HG03558 (cell line): ENCODE data around the gene PRKRIP1.
"Not testable (repeated sequence)": the region's sequence is repeated elsewhere in the genome, so short reads cannot be mapped to it uniquely, and the experiment has no call there.

Source experiments
- ATAC-seq: cut with Tn5 transposase; IDR thresholded peaks from one replicate; pipeline ENCODE4 v1.9.1; 2021; ENCODE audit warnings: moderate number of reproducible peaks; ENCODE audit not compliant: unreplicated experiment; ENCODE audit errors: extremely low read depth

Gene PRKRIP1

GRCh38 chr7:102400360-102400759 lies 4.2 kb downstream of the PRKRIP1 start:
- no peak for ATAC-seq

- ATAC-seq: no peak
These were observed 7.4 kb downstream of the PRKRIP1 start for GRCh38 chr7:102403563-102403962.

DNA sequence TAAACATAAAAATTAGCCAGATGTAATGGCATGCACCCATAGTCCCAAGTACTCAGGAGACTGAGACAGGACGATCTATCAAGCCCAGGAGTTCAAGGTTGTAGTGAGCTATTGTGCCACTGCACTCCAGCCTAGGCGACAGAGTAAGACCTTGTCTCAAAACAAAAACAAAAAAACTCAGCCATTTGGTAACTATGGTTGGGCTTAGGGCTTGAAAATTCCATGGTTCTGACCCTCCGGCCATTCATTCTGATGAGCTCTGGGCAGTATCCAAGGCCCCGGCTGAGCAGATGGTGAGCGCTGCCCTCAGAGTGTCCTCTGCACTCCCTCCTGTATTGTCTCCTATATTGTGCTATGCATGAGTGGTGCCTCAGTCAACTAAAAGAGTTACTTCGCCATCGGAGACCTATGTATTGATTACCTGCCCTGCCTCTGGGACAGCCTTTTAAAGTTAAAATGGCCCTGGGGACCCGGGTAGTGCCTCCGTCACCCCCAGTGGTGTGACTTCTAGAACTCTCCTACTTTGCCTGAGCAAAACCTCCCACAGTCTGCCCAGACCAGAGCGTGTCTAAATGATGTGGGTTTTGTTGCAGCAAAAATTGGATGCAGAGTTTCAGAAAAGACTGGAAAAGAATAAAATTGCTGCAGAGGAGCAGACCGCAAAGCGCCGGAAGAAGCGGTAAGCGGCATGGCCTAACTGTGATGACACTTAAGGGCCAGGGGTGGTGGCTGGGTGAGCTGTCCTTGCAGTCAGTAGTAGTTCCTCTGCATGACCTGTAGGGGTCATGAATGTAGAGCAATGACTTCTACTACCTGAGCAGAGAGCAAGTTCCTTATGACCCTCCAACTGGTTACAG lies 8.1 kb downstream of the PRKRIP1 start:
- peak; percentile 50 for ATAC-seq

DNA sequence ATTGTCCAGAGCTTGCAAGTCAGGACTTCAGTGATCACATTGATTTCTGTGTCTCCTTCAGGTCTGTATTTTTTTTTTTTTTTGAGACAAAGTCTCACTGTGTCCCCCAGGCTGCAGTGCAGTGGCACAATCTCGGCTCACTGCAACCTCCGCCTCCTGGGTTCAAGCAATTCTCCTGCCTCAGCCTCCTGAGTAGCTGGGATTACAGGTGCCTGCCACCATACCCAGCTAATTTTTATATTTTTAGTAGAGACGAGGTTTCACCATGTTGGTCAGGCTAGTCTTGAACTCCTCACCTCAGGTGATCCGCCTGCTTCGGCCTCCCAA lies 8.7 kb downstream of the PRKRIP1 start:
- ATAC-seq: not testable (repeated sequence)

GRCh38 chr7:102407910-102408309 lies 11.7 kb downstream of the PRKRIP1 start:
- ATAC-seq: no peak

DNA sequence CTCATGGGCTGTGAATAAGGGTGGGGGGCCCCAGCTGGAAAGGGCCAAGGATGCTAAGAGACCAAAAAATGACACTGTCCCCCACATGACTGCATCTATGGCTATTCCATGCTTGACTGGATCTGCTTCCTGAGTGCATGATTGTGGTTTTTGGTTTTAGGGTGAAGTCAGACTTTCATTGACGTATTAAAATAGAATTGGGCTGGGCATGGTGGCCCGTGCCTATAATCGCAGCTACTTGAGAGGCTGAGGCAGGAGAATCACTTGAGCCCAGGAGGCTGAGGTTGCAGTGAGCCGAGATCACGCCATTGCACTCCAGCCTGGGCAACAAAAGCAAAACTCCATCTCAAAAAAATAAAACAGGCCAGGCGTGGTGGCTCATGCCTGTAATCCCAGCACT lies 12.4 kb downstream of the PRKRIP1 start:
- not testable (repeated sequence) for ATAC-seq

GRCh38 chr7:102409340-102409739 lies 13.2 kb downstream of the PRKRIP1 start:
- ATAC-seq: no peak

DNA sequence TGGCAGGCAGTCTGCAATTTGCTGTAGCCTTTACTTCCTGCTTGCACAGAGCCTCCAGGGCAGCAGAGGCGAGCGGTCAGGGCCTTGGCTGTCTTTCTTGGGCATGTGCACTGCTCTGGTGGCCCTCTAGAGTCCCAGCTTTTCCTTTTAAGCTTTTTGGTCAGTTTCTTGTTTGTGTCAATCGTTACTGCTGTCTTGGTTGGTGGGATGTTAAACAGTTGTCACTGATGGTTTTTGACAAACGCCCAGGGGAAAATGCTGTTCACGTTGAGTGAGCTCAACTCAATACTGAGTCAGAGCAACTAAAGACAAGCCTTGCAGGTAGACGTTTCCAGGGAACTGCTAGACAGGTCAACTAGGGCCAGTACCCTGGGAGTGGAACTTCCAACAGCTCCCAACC lies 14.0 kb downstream of the PRKRIP1 start:
- ATAC-seq: no peak

GRCh38 chr7:102410918-102411317 lies 14.8 kb downstream of the PRKRIP1 start:
- no peak for ATAC-seq

DNA sequence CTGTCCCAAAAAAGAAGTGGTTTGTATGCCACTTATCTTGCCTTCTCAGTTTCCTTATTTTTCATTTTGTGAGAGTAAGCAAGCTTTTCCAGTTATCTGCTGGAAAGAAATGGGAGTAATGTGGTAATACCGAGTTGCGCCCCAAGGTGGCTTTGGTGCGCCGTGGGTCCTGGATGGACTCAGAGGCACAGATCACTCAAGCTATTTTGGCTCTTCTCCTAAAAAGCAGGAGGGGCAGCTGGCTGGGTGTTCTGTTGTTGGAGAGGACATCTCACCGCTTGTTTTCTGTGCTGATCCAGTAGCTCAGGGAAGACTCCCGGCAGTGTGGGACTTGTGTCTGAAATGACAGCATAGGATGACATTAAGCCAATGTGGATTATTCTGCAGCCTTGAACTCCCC lies 16.4 kb downstream of the PRKRIP1 start:
- ATAC-seq: no peak

DNA sequence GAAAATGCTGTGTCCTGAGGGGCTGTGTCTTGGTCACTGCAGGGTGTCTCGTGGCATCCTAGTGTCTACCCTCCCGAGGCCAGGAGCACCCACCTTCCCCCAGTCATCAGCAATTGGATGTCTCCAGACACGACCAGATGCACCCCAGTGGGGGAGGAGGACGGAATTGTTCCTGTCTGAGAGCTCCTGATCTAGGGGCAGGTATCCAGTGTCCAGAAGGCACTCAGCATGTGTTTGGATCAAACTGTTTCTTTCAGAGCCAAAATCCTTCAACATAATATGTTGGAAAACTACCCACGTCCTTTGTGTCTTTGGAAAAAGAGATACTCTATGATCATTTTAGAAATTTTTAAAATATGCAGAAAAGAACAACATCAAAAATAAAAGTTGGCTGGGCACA lies 16.9 kb downstream of the PRKRIP1 start:
- ATAC-seq: no peak

GRCh38 chr7:102413611-102414010 lies 17.4 kb downstream of the PRKRIP1 start:
- ATAC-seq: no peak

GRCh38 chr7:102415685-102416225 lies 19.6 kb downstream of the PRKRIP1 start:
- no peak for ATAC-seq

GRCh38 chr7:102416406-102416805 lies 20.2 kb downstream of the PRKRIP1 start:
- ATAC-seq: no peak

GRCh38 chr7:102417105-102417504 lies 20.9 kb downstream of the PRKRIP1 start:
- ATAC-seq: no peak

DNA sequence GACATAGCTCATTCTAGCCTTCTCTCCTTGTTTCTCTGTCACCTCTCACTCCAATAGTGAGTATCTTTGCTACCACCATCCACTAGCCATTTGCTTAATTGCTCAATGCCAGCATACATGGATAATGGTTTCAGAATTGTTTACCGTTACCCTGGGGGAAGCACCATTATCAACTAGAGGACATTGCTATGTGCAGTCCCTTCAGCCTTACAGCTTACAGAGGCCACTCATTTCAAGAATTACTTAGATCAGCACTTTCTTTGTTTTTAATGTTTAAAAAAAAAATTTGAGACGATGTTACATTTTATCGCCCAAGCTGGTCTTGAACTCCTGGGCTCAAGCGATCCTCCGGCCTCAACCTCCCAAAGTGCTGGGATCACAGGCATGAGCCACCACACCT lies 22.4 kb downstream of the PRKRIP1 start:
- no peak for ATAC-seq

DNA sequence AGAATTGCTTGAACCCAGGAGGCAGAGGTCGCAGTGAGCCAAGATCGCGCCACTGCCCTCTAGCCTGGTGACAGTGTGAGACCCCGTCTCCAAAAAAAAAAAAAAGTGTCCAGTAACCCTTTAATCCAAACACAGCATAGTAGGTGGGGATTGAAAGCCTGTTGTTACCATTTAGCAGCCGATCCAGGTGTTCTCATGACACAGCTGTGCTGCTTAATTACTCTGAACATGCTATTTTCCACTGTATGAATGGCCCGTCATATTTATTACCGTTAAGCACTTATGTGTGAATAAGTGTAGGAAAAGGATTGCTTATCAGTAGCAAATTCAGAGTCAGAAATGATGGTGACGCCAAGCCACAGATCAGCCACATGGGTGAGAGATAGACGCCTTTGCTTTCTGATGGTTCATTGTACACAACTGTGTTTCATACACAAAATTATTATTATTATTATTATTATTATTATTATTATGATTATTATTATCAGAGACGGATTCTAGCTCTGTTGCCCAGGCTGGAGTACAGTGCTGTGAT lies 25.6 kb downstream of the PRKRIP1 start:
- no peak for ATAC-seq

DNA sequence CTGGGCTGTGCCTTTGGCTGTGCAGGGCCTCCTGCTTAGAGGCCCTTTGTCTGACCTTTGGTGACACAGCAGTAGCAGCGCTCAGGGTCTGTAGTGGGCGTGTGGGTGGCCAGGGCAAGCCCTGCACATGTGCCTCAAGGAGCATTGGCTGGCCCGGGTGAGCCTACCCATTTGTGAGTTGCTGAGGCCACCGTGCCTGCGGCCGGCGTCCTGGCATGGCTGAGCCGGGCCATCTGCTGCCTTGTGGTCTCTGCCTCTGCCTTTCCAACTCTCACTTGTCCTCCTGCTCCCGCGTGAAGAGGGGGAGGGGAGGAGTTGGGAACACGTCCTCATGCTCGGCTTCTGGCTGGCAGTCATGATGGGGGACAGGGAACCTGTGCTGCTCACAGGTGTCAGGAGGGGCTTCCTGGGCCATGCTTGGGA lies 28.0 kb downstream of the PRKRIP1 start:
- no peak for ATAC-seq

DNA sequence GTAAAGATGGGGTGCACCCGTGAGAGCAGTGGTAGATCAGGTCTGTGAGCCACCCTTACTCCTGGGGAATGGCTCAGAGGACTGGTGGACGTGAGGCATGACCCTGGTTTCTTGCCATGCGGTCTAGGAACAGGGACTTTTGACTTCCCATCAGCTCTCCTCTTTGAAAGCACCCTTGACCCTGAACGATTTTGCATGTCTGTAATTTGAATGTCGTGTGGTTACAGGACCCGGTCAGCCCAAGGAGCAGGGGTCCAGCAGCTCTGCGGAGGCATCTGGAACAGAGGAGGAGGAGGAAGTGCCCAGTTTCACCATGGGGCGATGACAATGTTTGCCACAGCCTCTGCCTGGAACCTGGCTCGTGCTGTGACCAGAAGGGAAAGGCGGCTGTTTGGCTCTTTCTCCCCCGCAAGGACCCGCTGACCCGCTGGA lies 28.6 kb downstream of the PRKRIP1 start:
- peak; percentile 26 for ATAC-seq

GRCh38 chr7:102425639-102426267 lies 29.6 kb downstream of the PRKRIP1 start:
- peak; percentile 34 for ATAC-seq

GRCh38 chr7:102426268-102427018 lies 30.3 kb downstream of the PRKRIP1 start:
- ATAC-seq: peak; percentile 39
